Panc1 (cell line): ENCODE results near the gene SAYSD1.

Experiments
- CTCF ChIP-seq: fragments of 450-650 bp; IDR thresholded peaks from 2 replicates; pipeline ENCODE4 v1.5.1; 2017; ENCODE audit warnings: mild to moderate bottlenecking
- POLR2AphosphoS5 ChIP-seq: IDR thresholded peaks from 2 replicates; pipeline ENCODE4 v1.6.1; 2012; ENCODE audit warnings: mild to moderate bottlenecking, low read depth, low read length, moderate library complexity
- TCF7L2 ChIP-seq: IDR thresholded peaks from 2 replicates; pipeline ENCODE4 v1.6.1; 2011; ENCODE audit warnings: mild to moderate bottlenecking, low read depth, low read length, inconsistent platforms
- TF ChIP-seq, protein P1 (sequence below), 2 experiments: IDR thresholded peaks; 2 replicates each; pipeline ENCODE4 v1.6.1; 2011 to 2012; ENCODE audit warnings: low read depth in 2 of 2, control low read depth in 1 of 2, low read length in 1 of 2, mild to moderate bottlenecking in 1 of 2, moderate library complexity in 1 of 2; ENCODE audit not compliant: insufficient read depth in 1 of 2

DNA sequence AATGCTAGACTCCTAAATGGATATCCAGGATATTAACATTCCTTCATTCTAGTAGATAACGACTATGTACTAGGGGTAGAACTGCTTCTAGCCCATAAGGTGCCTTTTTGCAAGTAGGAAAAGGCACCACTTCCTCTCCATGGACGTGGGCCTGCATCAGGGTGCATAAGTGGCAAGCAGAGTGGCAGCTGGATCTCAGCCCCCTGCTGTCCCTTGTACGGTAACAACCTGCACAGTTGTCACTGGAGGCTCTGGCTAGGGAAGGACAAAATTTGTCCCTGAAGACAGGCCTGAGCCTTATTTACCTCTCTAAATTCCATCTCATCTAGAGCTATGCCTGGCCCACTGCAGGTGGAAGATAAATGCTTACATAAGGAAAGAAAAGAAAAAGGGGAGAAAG is 42.5 kb upstream of the SAYSD1 start:
- TF ChIP-seq CTCF = no peak
- TF ChIP-seq POLR2AphosphoS5 = no peak
- TF ChIP-seq TCF7L2 = no peak
- TF ChIP-seq, protein P1, sequence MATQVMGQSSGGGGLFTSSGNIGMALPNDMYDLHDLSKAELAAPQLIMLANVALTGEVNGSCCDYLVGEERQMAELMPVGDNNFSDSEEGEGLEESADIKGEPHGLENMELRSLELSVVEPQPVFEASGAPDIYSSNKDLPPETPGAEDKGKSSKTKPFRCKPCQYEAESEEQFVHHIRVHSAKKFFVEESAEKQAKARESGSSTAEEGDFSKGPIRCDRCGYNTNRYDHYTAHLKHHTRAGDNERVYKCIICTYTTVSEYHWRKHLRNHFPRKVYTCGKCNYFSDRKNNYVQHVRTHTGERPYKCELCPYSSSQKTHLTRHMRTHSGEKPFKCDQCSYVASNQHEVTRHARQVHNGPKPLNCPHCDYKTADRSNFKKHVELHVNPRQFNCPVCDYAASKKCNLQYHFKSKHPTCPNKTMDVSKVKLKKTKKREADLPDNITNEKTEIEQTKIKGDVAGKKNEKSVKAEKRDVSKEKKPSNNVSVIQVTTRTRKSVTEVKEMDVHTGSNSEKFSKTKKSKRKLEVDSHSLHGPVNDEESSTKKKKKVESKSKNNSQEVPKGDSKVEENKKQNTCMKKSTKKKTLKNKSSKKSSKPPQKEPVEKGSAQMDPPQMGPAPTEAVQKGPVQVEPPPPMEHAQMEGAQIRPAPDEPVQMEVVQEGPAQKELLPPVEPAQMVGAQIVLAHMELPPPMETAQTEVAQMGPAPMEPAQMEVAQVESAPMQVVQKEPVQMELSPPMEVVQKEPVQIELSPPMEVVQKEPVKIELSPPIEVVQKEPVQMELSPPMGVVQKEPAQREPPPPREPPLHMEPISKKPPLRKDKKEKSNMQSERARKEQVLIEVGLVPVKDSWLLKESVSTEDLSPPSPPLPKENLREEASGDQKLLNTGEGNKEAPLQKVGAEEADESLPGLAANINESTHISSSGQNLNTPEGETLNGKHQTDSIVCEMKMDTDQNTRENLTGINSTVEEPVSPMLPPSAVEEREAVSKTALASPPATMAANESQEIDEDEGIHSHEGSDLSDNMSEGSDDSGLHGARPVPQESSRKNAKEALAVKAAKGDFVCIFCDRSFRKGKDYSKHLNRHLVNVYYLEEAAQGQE (IDR thresholded peaks at IDR 0.05; ENCODE audit: insufficient read depth in 1 of 2, low read depth in 2 of 2, low read length in 1 of 2) = no peak
